Left cardiac atrium (tissue), 4 donors: Measurements from ENCODE around the gene MAML3. TPM values are rescaled to one million over a fixed set of nuclear protein-coding genes. Genes with fewer than 3 reads are reported as not detected.

Experiments
- ATAC-seq, 2 donors: fragments of 200-7000 bp; cut with Tn5 transposase; one replicate each; pipeline ENCODE4 v1.9.1; 2020; ENCODE audit warnings: mild to moderate bottlenecking in 2 of 2, moderate library complexity in 2 of 2
- DNase-seq: peaks from one replicate; pipeline ENCODE4 v3.0.0-alpha.2; 2020
- intact Hi-C, 2 donors: fragments of 100-400 bp; cut with DNase I; formaldehyde crosslinking; loops; one replicate each; pipeline versions ENCODE4 v1.14.1 to v1.15.1; 2022 to 2023
- total RNA-seq, 2 donors: library from RNA; stranded (reverse); fragmentation: NEBNext Ultra II Directional; extraction: Animal tissue kit (Norgen Biotek cat#: 25700); gene quantifications; one replicate each; pipeline ENCODE4 v1.2.1, GENCODE V29; 2021
- donor health status: DM: no; HTN: yes; CAD: no.
- donor health status: DM: no; HTN: yes; CAD: no; lungs with severe emphysema.
- donor health status: DM: yes; HTN: yes; CAD: no.
- donor health status: Dilated cardiomyopathy.

Gene MAML3
- total RNA-seq, 2 donors from 2014 or later, result 2.6 to 3.0 TPM

DNA sequence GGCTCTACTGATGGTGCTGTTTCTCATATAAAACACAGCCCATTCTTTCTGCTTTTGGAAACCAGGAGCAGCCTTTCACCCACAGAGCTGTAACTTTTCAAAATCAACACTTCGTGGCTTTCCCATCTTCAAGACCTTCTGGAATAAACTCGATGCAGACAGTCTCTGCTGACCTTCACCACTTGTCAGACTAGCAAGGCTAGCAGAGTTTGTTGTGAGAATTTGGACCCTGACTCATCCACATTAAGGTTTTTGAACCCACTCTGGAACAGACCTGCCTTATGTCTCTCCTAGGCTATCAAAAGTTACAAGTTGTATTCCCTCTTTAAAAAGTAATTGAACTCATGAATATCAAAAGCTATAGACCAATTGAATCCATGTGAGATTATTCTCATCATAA is 88.6 kb downstream of the MAML3 start:
- intact Hi-C loops, result no loop called here
- no peak for ATAC-seq

DNA sequence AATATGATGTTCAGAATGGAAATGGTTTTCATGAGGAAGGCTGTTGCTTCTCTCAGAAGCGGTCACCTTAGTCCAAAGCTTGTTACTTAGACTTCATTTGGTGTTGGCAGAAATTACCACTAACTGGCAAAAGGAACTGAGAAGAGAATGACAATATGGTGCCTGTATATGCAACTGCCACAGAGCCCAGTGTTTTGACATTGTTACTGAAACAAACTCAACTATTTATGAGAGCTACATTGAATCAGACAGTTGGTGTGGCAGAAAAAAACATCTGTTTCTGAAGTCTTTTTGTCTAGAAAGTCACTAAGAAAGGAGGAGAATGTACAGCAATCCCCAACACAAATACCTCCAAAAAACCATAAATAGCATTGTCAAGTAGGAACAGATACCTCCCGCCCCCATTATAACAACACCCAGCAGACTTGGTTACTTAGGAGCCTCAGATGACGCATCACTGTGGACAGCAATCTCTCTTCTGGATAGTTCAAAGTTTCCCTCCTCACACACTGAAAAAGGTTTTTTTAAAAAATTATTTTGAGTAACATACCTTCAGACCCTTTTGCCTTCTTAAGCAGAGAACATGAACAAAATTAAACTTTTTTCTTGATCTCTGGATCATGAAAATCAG is 92.2 kb downstream of the MAML3 start:
- DNase-seq, result no peak
- intact Hi-C loops, result no loop called here
- no peak for ATAC-seq

More for the DNA sequence above, 88.6 kb downstream of the MAML3 start:
- no peak for DNase-seq

DNA sequence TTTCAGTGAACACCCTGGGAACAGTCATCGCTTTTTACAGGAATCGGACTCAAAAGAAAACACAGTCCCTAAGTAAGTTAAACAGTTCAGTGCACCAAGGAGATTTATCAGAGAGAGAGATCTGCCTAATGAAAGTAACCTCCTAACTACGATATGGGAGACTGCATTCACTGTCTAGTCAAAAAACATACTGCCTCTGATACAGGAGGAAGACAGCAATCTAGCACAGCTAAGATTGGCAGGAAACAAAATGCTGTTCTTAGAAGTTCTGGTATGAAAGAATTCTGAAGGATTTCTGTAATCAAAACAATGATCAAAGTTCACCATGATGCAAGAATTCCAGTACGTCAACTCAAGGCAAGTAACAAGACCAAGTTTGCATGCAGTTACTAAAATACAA is 92.8 kb downstream of the MAML3 start:
- ATAC-seq (peak in 1 of 2 donors; percentile 55), DNase-seq (no peak)
- intact Hi-C loops, result no loop called here

DNA sequence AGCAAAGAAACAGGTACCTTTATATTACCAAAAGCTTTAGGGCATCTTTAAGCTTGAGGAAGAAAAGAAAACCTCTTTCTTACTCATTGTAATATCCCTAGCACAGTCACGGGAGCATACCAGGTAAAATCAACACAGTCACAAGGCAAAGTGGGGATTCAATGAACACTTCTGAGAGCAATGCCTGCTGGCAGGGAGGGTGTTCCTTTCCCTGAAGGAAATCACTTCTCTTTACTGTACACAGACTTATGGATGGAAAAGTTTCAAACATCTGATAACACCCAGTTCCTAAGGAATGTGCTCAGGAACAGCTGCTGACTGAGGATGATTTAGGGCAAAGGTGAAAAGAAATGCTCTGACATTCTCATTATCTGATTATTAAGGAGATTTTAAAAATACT is 94.8 kb downstream of the MAML3 start:
- ATAC-seq (no peak), DNase-seq (no peak)
- intact Hi-C loops, result loop anchor here in 1 of 2 donors (10.0 kb wide), 1 partner anchor 86 kb away; no protein-coding TSS in a partner anchor

DNA sequence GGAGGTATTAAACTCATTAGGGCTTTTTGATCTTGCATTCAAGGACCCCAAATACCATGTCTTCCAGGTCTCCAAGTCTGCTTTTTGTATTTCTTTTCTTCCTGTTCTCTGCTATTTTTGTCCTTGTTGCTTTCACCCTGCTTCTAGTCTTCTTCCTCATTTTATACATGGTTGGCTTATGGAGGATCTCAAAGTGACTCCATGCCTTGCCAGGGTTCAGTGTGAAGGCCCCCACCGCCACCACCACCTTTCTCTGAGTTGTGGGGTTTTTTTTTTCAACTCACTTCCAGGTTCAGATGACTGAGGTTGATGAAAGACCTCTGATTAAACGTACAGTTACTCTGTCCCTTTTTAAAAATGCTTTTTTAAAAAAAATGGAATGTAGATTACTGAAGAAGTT is 96.3 kb downstream of the MAML3 start:
- DNase-seq, result no peak
- no peak for ATAC-seq
- intact Hi-C loops, result loop anchor here in 1 of 2 donors (10.0 kb wide), 1 partner anchor 87 kb away; no protein-coding TSS in a partner anchor

DNA sequence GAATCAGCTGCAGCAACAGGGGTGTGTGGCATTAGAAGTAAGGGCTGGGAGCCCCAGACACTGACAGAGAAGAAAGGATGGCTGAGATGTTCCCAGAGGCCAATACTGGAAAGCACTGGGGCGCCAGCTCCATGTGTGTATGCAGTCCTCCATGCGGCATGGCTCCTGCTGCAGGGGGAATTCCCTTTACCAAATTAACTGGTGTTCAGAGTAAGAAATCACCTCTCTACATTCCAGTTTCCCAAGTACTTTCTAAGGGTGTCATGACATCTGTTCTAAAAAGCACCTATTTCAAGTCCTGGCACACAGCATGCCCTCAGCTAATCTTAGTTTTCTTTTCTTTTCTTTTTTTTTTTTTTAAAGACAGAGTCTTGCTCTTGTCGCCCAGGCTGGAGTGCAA is 98.0 kb downstream of the MAML3 start:
- intact Hi-C loops, result loop anchor here in 1 of 2 donors (10.0 kb wide), 1 partner anchor 89 kb away; no protein-coding TSS in a partner anchor
- no peak for ATAC-seq

DNA sequence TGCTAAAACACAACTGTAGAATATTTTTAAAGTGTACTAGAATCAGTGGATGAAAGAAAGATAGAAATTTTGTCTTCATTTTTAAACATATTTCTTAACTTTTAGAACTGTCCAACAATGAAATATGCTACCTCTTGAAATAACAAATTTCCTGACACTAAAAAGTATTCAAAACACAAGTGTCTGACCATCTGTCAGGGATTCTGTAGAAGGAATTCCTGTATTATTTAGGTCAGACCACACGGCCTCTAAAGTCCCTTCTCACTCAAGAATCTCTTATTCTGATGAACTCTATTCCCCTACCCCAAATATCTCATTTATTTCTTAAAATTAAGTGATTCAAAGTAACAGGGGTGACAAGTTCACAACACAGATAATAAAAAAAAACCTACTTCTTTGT is 99.1 kb downstream of the MAML3 start:
- no peak for ATAC-seq
- intact Hi-C loops, result loop anchor here (5.0 to 10.0 kb wide), 3 partner anchors 90 to 323 kb away; no protein-coding TSS in a partner anchor

More for the DNA sequence above, 98.0 kb downstream of the MAML3 start:
- no peak for DNase-seq

DNA sequence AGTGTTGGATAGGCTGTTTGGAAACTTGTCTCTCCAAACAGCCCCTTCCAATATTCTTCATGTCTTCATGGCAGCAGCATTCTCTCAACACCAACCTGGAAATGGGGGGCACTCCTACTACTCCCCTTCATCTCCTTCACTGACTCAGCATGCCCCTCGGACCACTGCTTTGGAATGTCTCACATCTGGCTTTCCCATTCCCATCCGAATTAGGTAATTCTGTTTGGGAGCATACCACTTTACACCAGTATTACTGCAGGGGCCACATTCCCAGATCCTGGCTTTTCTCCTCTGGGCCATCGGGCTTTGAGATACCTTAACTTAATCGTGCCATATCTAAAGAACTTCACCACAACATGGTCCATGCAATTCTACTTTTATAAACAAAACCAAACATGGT is 100.8 kb downstream of the MAML3 start:
- intact Hi-C loops, result loop anchor here (5.0 to 10.0 kb wide), 3 partner anchors 92 to 321 kb away; no protein-coding TSS in a partner anchor
- ATAC-seq, result no peak
- DNase-seq, result no peak

More for the DNA sequence above, 99.1 kb downstream of the MAML3 start:
- DNase-seq, result no peak

DNA sequence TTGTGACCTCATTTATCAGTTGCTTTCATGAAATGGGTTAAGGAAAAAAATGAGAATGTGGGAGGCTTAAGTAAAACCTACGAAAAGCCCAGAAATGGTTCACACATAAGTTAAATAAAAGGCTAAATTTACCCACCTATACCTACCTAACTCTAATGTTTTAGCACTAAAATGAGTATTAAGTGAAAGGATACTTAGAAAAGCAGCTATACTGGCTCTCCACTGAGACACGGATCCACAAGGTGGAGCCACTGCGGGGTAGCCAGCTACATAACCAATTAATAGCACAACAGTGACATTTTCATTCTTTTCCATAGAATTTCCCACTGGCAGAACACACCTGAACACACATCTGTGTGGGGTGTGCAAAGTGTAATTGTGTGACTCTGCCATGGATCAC is 101.9 kb downstream of the MAML3 start:
- DNase-seq, result peak; percentile 56
- no peak for ATAC-seq
- intact Hi-C loops, result loop anchor here (5.0 to 10.0 kb wide), 3 partner anchors 93 to 320 kb away; no protein-coding TSS in a partner anchor

DNA sequence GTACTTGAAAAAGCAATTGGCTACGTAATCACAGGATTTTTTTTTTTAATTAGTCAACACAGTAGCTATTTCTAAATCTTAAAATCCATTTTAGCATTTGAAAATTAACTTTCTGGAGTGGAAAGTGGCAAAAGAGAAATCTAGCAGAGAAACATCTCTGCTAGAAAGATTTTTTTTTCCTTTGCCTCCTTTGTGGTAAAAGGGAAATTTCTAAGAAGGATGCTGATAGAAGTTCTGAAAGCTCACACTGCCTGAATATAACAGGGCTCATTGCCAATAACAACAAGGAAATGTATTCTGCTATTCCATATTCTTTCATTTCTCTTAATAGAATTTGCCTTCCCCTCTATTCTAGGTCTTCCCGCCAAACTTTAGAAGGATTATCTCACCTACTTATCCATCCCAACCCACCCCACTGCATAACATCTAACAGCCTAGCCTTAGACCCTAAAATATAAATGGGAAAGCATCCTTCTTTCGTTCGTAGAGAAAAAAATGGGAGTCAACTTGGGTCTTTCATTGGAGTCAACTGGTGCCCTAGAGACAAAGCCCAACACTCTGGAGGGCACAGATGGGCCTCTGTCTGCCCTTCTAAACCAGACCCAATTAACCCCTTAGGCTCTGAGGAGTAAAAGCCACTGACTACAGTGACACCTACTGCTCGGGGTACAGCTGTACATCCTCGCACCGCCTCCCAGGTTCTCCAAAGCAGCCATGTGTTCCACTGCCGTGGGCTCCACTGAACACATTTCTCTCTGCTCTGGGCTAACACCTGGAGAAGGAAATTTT is 103.9 kb downstream of the MAML3 start:
- intact Hi-C loops, result loop anchor here (5.0 to 10.0 kb wide), 4 partner anchors 95 to 318 kb away; partner anchors contain the start of gene MAML3 (in 1 of the 2)
- DNase-seq (no peak), ATAC-seq (peak; percentile 10 to 18)

DNA sequence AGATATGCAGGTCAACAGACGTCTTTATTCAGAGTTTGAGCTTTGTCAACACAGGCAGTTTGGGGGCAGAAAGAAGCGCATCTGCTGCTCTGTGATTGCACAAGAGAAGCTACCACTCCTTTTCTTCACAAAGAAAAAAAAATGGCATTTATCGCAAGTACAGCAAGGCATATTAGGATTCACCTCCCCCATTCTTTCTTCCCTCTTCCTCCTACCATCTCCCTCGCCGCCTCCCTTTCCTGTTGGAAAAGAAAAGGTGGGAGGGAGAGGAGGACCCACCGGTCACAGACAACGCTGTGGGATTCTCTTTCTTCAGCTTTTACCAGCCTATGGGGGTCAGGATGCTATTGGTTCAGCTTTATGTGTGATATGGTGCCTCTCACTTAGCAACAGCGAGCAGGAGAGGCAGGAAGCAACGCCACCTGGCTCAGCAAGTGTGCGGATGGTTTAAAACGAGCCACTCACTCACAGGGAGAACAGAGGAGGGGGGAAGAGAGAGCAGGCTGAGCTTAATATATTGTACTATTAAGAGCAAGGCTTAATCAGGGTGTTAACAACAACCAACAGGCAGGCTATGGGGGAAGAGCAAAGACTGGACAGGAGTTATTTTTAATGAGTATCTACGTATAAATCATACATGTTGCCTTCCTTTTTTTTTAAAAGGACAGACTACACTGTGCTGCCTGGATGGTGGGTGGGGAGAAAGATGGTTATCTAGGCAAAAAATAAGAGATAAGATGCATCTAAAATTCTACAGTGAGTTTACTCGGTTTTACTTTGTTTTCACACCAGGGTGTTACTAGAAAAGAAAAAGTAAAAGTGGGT is 104.7 kb downstream of the MAML3 start:
- intact Hi-C loops, result loop anchor here in 1 of 2 donors (5.0 kb wide), 1 partner anchor 103 kb away; the partner anchor contains the start of gene MAML3
- DNase-seq, result peak; percentile 33
- peak; percentile 82 to 83 for ATAC-seq

DNA sequence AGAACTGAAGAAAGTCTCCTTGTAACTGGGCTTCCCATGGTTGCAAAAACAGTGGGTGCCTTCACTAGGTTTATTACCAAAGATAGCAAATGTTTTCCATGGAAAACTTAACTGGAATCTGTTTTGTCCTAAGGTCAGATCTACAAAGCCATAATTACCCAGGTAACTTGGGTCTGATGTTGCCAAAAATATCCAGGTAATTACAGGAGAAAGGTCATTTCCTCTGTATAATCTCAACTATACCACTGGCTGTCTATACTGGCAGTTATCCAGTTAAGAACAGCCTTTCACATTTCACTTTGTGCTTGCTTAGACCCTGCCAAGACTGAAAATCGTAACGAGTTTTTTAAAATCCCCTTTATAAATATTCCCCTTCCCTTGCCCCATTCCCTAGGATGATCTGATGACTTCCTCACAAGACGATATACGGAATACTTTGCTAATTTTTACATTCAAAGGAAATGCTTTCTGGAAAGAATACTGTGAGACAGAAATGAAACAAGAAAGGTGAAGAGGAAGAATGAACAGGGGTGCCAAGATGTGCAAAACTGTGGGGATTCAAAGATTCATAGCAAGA is 105.5 kb downstream of the MAML3 start:
- DNase-seq, result no peak
- no peak for ATAC-seq
- intact Hi-C loops, result loop anchor here in 1 of 2 donors (5.0 kb wide), 1 partner anchor 104 kb away; the partner anchor contains the start of gene MAML3

DNA sequence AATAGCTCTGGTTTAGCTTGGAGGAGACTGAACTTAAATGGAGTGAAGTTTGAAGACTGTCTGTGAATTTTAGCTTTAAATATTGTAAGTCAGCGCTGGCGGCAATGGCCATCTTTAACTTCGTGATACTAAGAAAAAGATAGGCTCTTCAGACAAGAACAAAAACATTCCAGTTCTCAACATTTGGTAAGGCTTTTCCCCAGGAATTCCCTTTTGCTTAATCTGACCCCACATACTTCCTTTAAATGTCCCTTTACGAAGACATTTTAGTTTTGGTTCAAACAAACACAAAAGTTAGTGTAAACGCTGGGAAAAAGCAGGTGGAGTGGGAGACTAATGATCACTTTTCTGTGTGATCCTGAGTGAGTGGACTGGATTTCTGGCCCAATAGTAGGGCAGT is 106.2 kb downstream of the MAML3 start:
- intact Hi-C loops, result loop anchor here in 1 of 2 donors (5.0 kb wide), 1 partner anchor 105 kb away; the partner anchor contains the start of gene MAML3
- ATAC-seq, result no peak
- no peak for DNase-seq

DNA sequence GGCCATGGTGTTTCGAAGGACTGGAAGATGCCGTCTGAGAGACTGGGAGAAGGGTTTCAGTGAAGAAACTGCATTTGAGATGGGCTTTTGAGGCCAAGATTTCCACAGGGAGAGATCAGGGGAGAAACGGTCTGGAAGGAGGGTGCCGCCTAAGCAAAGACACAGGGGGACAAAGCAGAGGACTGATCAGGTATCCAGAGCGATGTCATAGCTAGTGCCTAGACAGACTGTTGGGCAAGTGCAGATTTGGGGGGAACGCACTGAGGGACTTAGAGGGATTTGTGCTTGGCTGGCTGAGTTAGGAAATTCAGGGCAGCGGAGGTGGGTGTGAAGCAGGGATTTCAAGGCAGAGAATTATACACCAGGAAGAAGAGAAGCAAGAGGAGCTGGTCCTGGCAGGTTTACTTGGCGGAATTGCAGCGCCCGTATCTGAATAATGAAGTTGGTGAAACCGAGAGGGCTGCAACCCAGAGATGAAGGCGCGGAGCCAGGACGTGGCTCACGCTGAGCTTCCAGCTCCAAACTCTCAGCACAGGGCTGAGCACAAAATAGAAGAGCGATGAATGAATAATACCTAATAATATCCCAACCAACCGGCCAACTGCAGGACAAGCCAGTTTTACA is 106.9 kb downstream of the MAML3 start:
- DNase-seq (peak; percentile 70), ATAC-seq (peak; percentile 45 to 77)
- intact Hi-C loops, result loop anchor here in 1 of 2 donors (5.0 kb wide), 1 partner anchor 105 kb away; the partner anchor contains the start of gene MAML3

DNA sequence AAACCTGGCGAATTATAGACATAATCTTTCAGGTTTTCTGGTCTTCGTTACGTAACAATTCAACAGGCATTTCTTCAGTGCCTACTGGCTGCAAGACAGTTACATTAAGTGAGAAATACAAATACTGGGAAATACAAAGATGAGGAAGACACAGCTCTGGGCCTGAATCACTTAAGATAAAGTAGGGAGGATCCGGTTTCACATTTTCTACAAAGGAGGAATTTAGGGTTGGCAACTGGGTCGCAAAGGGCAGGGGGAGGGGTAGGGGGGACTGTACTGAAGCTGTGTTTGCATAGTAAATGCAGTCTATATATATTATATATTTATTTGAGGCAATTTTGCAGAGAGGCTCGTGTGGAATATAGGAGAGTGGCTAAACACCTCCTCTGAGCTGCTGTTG is 107.4 kb downstream of the MAML3 start:
- peak in 1 of 2 donors; percentile 21 for ATAC-seq
- intact Hi-C loops, result loop anchor here in 1 of 2 donors (5.0 kb wide), 1 partner anchor 106 kb away; the partner anchor contains the start of gene MAML3
- no peak for DNase-seq

DNA sequence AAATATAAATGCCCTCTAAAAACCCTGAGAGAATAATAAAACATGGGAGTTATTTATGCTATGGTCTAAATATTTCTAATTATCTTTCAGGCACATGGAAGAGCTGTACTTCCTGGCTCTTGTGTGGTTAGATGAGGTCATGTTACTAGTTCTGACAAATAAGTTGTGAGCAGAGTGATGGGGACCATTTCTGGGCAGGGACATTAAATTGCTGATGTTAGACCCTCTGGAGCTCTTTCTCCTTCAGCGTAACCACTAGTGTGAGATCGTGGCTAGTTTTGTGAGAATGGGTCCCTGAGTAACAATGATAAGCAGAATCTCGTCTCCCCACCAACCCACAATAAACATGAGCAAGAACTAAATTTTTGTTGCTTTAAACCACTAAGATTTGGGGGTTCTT is 108.0 kb downstream of the MAML3 start:
- ATAC-seq (no peak), DNase-seq (no peak)
- intact Hi-C loops, result loop anchor here in 1 of 2 donors (5.0 kb wide), 1 partner anchor 106 kb away; the partner anchor contains the start of gene MAML3

DNA sequence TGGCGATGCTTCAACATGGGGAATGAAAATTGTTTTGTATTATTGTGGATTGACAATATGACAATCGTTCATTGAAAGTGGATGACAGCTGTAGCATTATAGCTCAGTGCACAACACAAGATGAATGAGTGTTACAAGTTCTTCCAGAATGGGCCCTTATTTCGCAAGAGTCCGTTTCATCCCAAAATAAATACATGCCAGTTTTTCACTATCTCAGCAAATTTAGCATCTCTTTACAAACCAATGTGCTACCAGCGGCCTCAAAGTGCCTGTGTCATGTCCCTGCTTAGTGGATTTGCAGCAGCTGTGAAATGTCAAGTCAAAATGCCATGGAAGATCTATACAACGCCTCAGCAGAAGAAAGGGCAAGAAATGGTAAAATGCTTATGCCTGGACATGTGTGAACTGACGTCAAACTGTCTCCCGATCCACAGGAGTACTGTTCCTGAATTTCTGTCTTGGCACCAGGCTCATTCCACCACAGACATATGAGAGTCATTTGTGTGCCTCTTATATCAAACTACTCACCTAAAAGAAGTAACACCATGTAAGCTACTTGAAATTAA is 109.6 kb downstream of the MAML3 start:
- intact Hi-C loops, result no loop called here
- ATAC-seq, result no peak
- no peak for DNase-seq

DNA sequence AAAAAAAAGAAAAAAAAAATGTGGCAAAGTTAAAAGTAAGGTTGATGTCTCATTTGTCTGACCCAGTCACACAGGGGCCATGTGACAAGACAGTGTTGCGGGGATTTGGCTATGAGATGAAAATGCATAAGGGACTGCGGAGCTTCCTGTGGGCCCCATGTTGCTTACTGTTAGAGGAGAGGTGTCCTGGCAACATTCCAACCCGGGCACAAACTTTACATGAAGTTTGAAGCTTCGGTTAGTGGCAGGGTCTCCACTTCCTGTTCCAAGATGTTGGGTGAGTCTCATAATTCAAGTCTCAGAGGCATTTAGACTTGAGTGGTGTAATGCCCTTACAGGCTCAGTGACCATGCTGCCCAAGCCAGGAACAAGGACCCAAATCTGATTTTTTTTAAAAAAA is 111.3 kb downstream of the MAML3 start:
- intact Hi-C loops, result no loop called here
- DNase-seq, result no peak
- no peak for ATAC-seq
